ENCODE data around the gene DCBLD1. TPM values are rescaled to one million over a fixed set of nuclear protein-coding genes. Genes with fewer than 3 reads are reported as not detected.

Gene DCBLD1
- total and polyA plus RNA-seq, 2 of the 13 experiments (the other 11 are each of a cell fraction or from before 2014, with no cell fraction given): 23.2 to 41.5 TPM

GRCh38 chr6:117441824-117442264 lies 40.6 kb upstream of the DCBLD1 start (continued):
- TF ChIP-seq SP140L (CRISPR knock-in tag; IDR thresholded peaks at IDR 0.05; ENCODE audit: borderline replicate concordance): peak; percentile 98; the same call in 1 of the 2 replicates
- TF ChIP-seq SOX6 (IDR thresholded peaks at IDR 0.05): no peak
- peak; percentile 99 for TF ChIP-seq SOX6 (CRISPR knock-in tag; IDR thresholded peaks at IDR 0.05)
- TF ChIP-seq ZNF503 (CRISPR knock-in tag; IDR thresholded peaks at IDR 0.05): peak; percentile 89
- no peak for TF ChIP-seq CBX2 (IDR thresholded peaks at IDR 0.05; ENCODE audit: low read depth, low read length)
- TF ChIP-seq CBX2 (CRISPR knock-in tag; IDR thresholded peaks at IDR 0.05; ENCODE audit: low read depth): no peak
- no peak for TF ChIP-seq HOXA9 (CRISPR knock-in tag; IDR thresholded peaks at IDR 0.05; ENCODE audit: borderline replicate concordance)
- TF ChIP-seq ZNF75D (CRISPR knock-in tag; IDR thresholded peaks at IDR 0.05; ENCODE audit: borderline replicate concordance): no peak
- TF ChIP-seq MAFK (conservative IDR thresholded peaks at IDR 0.05 in 1 of 2, IDR thresholded peaks at IDR 0.05 in 1 of 2; ENCODE audit: low read length in 2 of 2): peak; percentile 26 to 64; a peak in 2 of 4 replicates
- TF ChIP-seq ZBTB43 (CRISPR knock-in tag; conservative IDR thresholded peaks at IDR 0.05): peak; percentile 30; the same call in 1 of the 2 replicates
- no peak for TF ChIP-seq ZBTB26 (CRISPR knock-in tag; IDR thresholded peaks at IDR 0.05; ENCODE audit: borderline replicate concordance)
- TF ChIP-seq ZHX1 (CRISPR knock-in tag; IDR thresholded peaks at IDR 0.05; ENCODE audit: low read depth): no peak; the same call in 1 of the 2 replicates
- TF ChIP-seq ZNF30 (CRISPR knock-in tag; IDR thresholded peaks at IDR 0.05): no peak
- TF ChIP-seq ZNF780A (CRISPR knock-in tag; IDR thresholded peaks at IDR 0.05): no peak
- no peak for TF ChIP-seq ZNF598 (CRISPR knock-in tag; IDR thresholded peaks at IDR 0.05; ENCODE audit: borderline replicate concordance)
- TF ChIP-seq TEAD2 (CRISPR knock-in tag; IDR thresholded peaks at IDR 0.05): no peak
- TF ChIP-seq ARHGAP35 (CRISPR knock-in tag; IDR thresholded peaks at IDR 0.05; ENCODE audit: borderline replicate concordance): no peak
- no peak for TF ChIP-seq KLF15 (CRISPR knock-in tag; IDR thresholded peaks at IDR 0.05; ENCODE audit: borderline replicate concordance)
- no peak for TF ChIP-seq FOSL1 (CRISPR knock-in tag; IDR thresholded peaks at IDR 0.05; ENCODE audit: borderline replicate concordance)
- TF ChIP-seq ZKSCAN8 (CRISPR knock-in tag; IDR thresholded peaks at IDR 0.05; ENCODE audit: borderline replicate concordance): peak; percentile 90; the same call in 1 of the 2 replicates
- TF ChIP-seq ZNF878 (CRISPR knock-in tag; IDR thresholded peaks at IDR 0.05): peak; percentile 32; the same call in 1 of the 2 replicates
- no peak for TF ChIP-seq EZH2 (conservative IDR thresholded peaks at IDR 0.05; ENCODE audit: low read depth, low read length)
- TF ChIP-seq HES4 (CRISPR knock-in tag; IDR thresholded peaks at IDR 0.05; ENCODE audit: borderline replicate concordance): no peak
- TF ChIP-seq KDM5A (IDR thresholded peaks at IDR 0.05; ENCODE audit: borderline replicate concordance, low read length): no peak
